ENCODE measurements around the gene EFEMP1. TPM values are rescaled to one million over a fixed set of nuclear protein-coding genes. Genes with fewer than 3 reads are reported as not detected.

EFEMP1 gene
- total RNA-seq, 1 experiment from 2014 or later, result 0.34 TPM

DNA sequence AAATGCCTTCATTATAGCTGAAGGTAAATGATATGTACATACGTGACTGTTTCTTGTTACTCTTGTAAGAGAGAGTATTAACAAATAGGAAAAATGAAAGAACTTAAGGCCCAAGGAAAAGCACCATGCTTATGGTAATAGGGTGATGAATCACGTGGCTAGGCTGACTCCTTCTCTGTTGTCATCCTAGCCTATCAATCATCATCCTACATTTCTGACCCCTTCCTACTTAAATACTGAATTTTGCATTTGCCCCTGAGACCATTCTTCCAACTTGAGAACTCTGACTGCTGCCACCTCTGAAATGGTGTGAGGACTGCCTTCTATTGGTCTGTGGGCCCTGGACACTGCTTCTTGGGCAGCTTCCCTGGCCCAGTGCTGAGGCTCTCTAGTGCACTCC, 28.9 kb downstream of the EFEMP1 start:
- Histone ChIP-seq H3K27me3 (ENCODE audit: insufficient read depth, low read length) (no peaks in the 10 kb centered on the region), H3K27ac (ENCODE audit: low read depth, low read length) (no peak overlapping the region), H3K9me2 (ENCODE audit: insufficient read depth) (no peaks in the 10 kb centered on the region), H3K4me3 (replicated peaks in 1 of 2; ENCODE audit: low read depth in 1 of 2, low read length in 2 of 2) (no peak overlapping the region), H3K79me2 (ENCODE audit: insufficient read depth, low read length) (no peaks in the 10 kb centered on the region), H2AFZ (ENCODE audit: low read depth, low read length, poor library complexity, severe bottlenecking) (no peak overlapping the region), H3K9me3 (ENCODE audit: control insufficient read depth in 1 of 2, insufficient read depth in 1 of 2, low read depth in 1 of 2, low read length in 2 of 2) (no peaks in the 10 kb centered on the region), H3K4me2 (ENCODE audit: low read length) (no peak overlapping the region), H3K9ac (ENCODE audit: low read length) (no peak overlapping the region), H3K4me1 (ENCODE audit: control insufficient read depth in 1 of 2, insufficient read depth in 2 of 2, low read length in 2 of 2) (no peaks in the 10 kb centered on the region), H4K20me1 (ENCODE audit: insufficient read depth) (no peaks in the 10 kb centered on the region), H3K36me3 (ENCODE audit: control insufficient read depth in 1 of 2, insufficient read depth in 2 of 2, low read length in 2 of 2) (no peaks in the 10 kb centered on the region)
- intact Hi-C loops (cut with micrococcal nuclease), result no loop called here
- ChIA-PET POLR2A (no interaction called here), CTCF (no interaction called here), RAD21 (ENCODE audit: low non-redundant PET in 1 of 2, low total read pairs in 2 of 2, uncharacterized antibody in 2 of 2, unreplicated experiment in 2 of 2) (no interaction called here)
- ATAC-seq (no peak), DNase-seq (ENCODE audit: low read depth, low spot score) (no peak)
- BruUV-seq (replicated peaks), result no TSS peak
- TF ChIP-seq, protein P1, sequence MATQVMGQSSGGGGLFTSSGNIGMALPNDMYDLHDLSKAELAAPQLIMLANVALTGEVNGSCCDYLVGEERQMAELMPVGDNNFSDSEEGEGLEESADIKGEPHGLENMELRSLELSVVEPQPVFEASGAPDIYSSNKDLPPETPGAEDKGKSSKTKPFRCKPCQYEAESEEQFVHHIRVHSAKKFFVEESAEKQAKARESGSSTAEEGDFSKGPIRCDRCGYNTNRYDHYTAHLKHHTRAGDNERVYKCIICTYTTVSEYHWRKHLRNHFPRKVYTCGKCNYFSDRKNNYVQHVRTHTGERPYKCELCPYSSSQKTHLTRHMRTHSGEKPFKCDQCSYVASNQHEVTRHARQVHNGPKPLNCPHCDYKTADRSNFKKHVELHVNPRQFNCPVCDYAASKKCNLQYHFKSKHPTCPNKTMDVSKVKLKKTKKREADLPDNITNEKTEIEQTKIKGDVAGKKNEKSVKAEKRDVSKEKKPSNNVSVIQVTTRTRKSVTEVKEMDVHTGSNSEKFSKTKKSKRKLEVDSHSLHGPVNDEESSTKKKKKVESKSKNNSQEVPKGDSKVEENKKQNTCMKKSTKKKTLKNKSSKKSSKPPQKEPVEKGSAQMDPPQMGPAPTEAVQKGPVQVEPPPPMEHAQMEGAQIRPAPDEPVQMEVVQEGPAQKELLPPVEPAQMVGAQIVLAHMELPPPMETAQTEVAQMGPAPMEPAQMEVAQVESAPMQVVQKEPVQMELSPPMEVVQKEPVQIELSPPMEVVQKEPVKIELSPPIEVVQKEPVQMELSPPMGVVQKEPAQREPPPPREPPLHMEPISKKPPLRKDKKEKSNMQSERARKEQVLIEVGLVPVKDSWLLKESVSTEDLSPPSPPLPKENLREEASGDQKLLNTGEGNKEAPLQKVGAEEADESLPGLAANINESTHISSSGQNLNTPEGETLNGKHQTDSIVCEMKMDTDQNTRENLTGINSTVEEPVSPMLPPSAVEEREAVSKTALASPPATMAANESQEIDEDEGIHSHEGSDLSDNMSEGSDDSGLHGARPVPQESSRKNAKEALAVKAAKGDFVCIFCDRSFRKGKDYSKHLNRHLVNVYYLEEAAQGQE (IDR thresholded peaks at IDR 0.05; ENCODE audit: low read depth), result no peak
- TF ChIP-seq EZH2 (IDR thresholded peaks at IDR 0.05), result no peak
- no peak for TF ChIP-seq EZH2phosphoT487 (IDR thresholded peaks at IDR 0.05; ENCODE audit: borderline replicate concordance)
- no peak for TF ChIP-seq ZNF274 (IDR thresholded peaks at IDR 0.05; ENCODE audit: low read depth, low read length)

DNA sequence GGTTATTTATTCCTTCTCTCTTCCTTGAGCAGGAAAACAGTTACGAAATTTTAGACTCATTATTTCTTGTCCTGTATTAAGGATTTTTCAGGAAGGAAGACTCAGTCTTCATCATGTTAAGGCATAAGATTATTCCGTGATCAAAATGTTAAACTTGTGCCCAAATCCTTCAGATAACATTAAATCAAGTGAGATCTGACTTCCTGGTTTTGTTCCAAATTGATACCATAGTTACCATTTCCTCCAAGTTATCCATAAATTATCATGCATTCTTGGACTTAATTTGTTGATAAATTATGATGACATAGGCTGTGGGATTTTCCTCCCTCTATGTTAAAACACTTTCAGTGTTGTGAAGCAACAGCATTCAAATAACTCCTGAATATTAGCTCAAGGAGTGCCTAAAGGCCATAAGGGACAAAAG, 31.9 kb downstream of the EFEMP1 start:
- Histone ChIP-seq H3K9me3 (ENCODE audit: control insufficient read depth in 1 of 2, insufficient read depth in 1 of 2, low read depth in 1 of 2, low read length in 2 of 2) (no peaks in the 10 kb centered on the region), H3K27me3 (ENCODE audit: insufficient read depth, low read length) (no peaks in the 10 kb centered on the region), H2AFZ (ENCODE audit: low read depth, low read length, poor library complexity, severe bottlenecking) (no peak overlapping the region), H3K9me2 (ENCODE audit: insufficient read depth) (no peaks in the 10 kb centered on the region), H3K4me1 (ENCODE audit: control insufficient read depth in 1 of 2, insufficient read depth in 2 of 2, low read length in 2 of 2) (0 out of 4 replicates have a peak, but pooled peaks cover 0 to 3% of the 10 kb centered on the region in 2 experiments), H3K4me2 (ENCODE audit: low read length) (no peak overlapping the region), H4K20me1 (ENCODE audit: insufficient read depth) (no peaks in the 10 kb centered on the region), H3K4me3 (replicated peaks in 1 of 2; ENCODE audit: low read depth in 1 of 2, low read length in 2 of 2) (no peak overlapping the region), H3K79me2 (ENCODE audit: insufficient read depth, low read length) (no peaks in the 10 kb centered on the region), H3K36me3 (ENCODE audit: control insufficient read depth in 1 of 2, insufficient read depth in 2 of 2, low read length in 2 of 2) (no peaks in the 10 kb centered on the region), H3K9ac (ENCODE audit: low read length) (no peak overlapping the region), H3K27ac (ENCODE audit: low read depth, low read length) (no peak overlapping the region)
- ATAC-seq (no peak), DNase-seq (ENCODE audit: low read depth, low spot score) (no peak)
- intact Hi-C loops (cut with micrococcal nuclease), result no loop called here
- ChIA-PET POLR2A (no interaction called here), RAD21 (ENCODE audit: low non-redundant PET in 1 of 2, low total read pairs in 2 of 2, uncharacterized antibody in 2 of 2, unreplicated experiment in 2 of 2) (no interaction called here), CTCF (no interaction called here)
- BruUV-seq (replicated peaks), result no TSS peak
- no peak for TF ChIP-seq RAD21 (IDR thresholded peaks at IDR 0.05; ENCODE audit: low read depth)
- no peak for TF ChIP-seq EZH2phosphoT487 (IDR thresholded peaks at IDR 0.05; ENCODE audit: borderline replicate concordance)
- no peak for TF ChIP-seq CBX3 (IDR thresholded peaks at IDR 0.05; ENCODE audit: low read depth)
- TF ChIP-seq ZFX (IDR thresholded peaks at IDR 0.05), result no peak
- TF ChIP-seq EZH2 (IDR thresholded peaks at IDR 0.05), result no peak
- no peak for TF ChIP-seq SRF (IDR thresholded peaks at IDR 0.05; ENCODE audit: low read depth)
- TF ChIP-seq, protein P2, sequence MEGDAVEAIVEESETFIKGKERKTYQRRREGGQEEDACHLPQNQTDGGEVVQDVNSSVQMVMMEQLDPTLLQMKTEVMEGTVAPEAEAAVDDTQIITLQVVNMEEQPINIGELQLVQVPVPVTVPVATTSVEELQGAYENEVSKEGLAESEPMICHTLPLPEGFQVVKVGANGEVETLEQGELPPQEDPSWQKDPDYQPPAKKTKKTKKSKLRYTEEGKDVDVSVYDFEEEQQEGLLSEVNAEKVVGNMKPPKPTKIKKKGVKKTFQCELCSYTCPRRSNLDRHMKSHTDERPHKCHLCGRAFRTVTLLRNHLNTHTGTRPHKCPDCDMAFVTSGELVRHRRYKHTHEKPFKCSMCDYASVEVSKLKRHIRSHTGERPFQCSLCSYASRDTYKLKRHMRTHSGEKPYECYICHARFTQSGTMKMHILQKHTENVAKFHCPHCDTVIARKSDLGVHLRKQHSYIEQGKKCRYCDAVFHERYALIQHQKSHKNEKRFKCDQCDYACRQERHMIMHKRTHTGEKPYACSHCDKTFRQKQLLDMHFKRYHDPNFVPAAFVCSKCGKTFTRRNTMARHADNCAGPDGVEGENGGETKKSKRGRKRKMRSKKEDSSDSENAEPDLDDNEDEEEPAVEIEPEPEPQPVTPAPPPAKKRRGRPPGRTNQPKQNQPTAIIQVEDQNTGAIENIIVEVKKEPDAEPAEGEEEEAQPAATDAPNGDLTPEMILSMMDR (IDR thresholded peaks at IDR 0.05 in 2 of 3, conservative IDR thresholded peaks at IDR 0.05 in 1 of 3; ENCODE audit: borderline replicate concordance in 1 of 3, insufficient read depth in 1 of 3, low read depth in 2 of 3, low read length in 2 of 3), result no peak
- no peak for TF ChIP-seq FOSL1 (IDR thresholded peaks at IDR 0.05; ENCODE audit: low read depth)
- TF ChIP-seq, protein P3, sequence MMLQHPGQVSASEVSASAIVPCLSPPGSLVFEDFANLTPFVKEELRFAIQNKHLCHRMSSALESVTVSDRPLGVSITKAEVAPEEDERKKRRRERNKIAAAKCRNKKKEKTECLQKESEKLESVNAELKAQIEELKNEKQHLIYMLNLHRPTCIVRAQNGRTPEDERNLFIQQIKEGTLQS (IDR thresholded peaks at IDR 0.05), result no peak
- TF ChIP-seq, protein P4, sequence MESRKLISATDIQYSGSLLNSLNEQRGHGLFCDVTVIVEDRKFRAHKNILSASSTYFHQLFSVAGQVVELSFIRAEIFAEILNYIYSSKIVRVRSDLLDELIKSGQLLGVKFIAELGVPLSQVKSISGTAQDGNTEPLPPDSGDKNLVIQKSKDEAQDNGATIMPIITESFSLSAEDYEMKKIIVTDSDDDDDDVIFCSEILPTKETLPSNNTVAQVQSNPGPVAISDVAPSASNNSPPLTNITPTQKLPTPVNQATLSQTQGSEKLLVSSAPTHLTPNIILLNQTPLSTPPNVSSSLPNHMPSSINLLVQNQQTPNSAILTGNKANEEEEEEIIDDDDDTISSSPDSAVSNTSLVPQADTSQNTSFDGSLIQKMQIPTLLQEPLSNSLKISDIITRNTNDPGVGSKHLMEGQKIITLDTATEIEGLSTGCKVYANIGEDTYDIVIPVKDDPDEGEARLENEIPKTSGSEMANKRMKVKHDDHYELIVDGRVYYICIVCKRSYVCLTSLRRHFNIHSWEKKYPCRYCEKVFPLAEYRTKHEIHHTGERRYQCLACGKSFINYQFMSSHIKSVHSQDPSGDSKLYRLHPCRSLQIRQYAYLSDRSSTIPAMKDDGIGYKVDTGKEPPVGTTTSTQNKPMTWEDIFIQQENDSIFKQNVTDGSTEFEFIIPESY (IDR thresholded peaks at IDR 0.05; ENCODE audit: extremely low read depth, insufficient replicate concordance, low read length), result no peak
- TF ChIP-seq YY1 (IDR thresholded peaks at IDR 0.05; ENCODE audit: extremely low read depth, insufficient replicate concordance, low read depth, low read length), result no peak
